B cell (primary cell): ENCODE measurements around the gene ZBTB7A. TPM values are rescaled to one million over a fixed set of nuclear protein-coding genes. Genes with fewer than 3 reads are reported as not detected.

Source experiments
- ATAC-seq: fragments of 200-7000 bp; cut with Tn5 transposase; one replicate; pipeline ENCODE4 v1.10.0; 2021; ENCODE audit warnings: low read depth, mild to moderate bottlenecking, moderate number of reproducible peaks, moderate library complexity
- CTCF ChIA-PET: fragments of 350-600 bp; sonication (Branson Sonifier 250); formaldehyde crosslinking; loops from one replicate; lab custom pipeline; 2021; ENCODE audit warnings: antibody characterized with exemption, inconsistent platforms; lab: Charles Lee
- POLR2A ChIA-PET: fragments of 350-600 bp; sonication (Branson Sonifier 250); formaldehyde crosslinking; loops from one replicate; lab custom pipeline; 2021; ENCODE audit warnings: antibody characterized with exemption; lab: Charles Lee
- DNase-seq: peaks from one replicate; pipeline ENCODE4 v3.0.0; 2013
- H2AFZ ChIP-seq: 2 replicates; pipeline ENCODE4 v1.6.1; 2012; ENCODE audit warnings: mild to moderate bottlenecking, low read depth, low read length; ENCODE audit not compliant: insufficient read depth, poor library complexity, severe bottlenecking
- H3K27ac ChIP-seq, 2 donors: 1 replicate in 1 of 2; 2 replicates in 1 of 2; pipeline ENCODE4 v1.5.1; 2012 to 2013; ENCODE audit warnings: low read length in 2 of 2, mild to moderate bottlenecking in 2 of 2, moderate library complexity in 1 of 2
- H3K27me3 ChIP-seq, 4 experiments: fragments of 200-600 bp in 1 of 4; sonication (generic) in 1 of 4; replicated peaks in 1 of 4; 1 replicate in 2 of 4; 2 replicates in 2 of 4; pipeline versions ENCODE4 v1.6.1 to v1.7.0; 2013 to 2016; ENCODE audit warnings: low read length in 3 of 4, mild to moderate bottlenecking in 2 of 4, mixed read lengths in 1 of 4, moderate library complexity in 1 of 4; ENCODE audit not compliant: insufficient read depth in 4 of 4, control insufficient read depth in 3 of 4; ENCODE audit errors: control extremely low read depth in 1 of 4
- H3K36me3 ChIP-seq, 2 experiments: replicated peaks in 1 of 2; 1 replicate in 1 of 2; 2 replicates in 1 of 2; pipeline versions ENCODE4 v1.6.1 to v1.7.1; 2013; ENCODE audit warnings: low read length in 1 of 2; ENCODE audit not compliant: insufficient read depth in 2 of 2, control insufficient read depth in 1 of 2; ENCODE audit errors: control extremely low read depth in 1 of 2, extremely low read depth in 1 of 2
- H3K4me1 ChIP-seq, 2 donors: fragments of 200-600 bp in 1 of 2; sonication (generic) in 1 of 2; 1 replicate in 1 of 2; 2 replicates in 1 of 2; pipeline versions ENCODE4 v1.5.1 to v1.6.1; 2013 to 2017; ENCODE audit warnings: low read length in 2 of 2; ENCODE audit not compliant: control insufficient read depth in 2 of 2, insufficient read depth in 2 of 2
- H3K4me2 ChIP-seq: replicated peaks from 2 replicates; pipeline ENCODE3; 2012; ENCODE audit warnings: mild to moderate bottlenecking, low read depth, low read length; ENCODE audit not compliant: poor library complexity, severe bottlenecking
- H3K4me3 ChIP-seq, 5 experiments: fragments of 200-600 bp in 1 of 5; sonication (generic) in 1 of 5; 1 replicate in 3 of 5; 2 replicates in 2 of 5; pipeline versions ENCODE4 v1.5.1 to v1.7.0; 2011 to 2016; ENCODE audit warnings: low read length in 4 of 5, mild to moderate bottlenecking in 4 of 5, low read depth in 2 of 5, control low read depth in 1 of 5, moderate library complexity in 1 of 5; ENCODE audit not compliant: insufficient read depth in 1 of 5; ENCODE audit errors: control extremely low read depth in 1 of 5, extremely low read depth in 1 of 5
- H3K79me2 ChIP-seq: fragments of 200-600 bp; sonication (generic); one replicate; pipeline ENCODE4 v1.6.0; 2016; ENCODE audit warnings: low read length; ENCODE audit not compliant: control insufficient read depth, insufficient read depth
- H3K9ac ChIP-seq: fragments of 200-600 bp; sonication (generic); 2 replicates; pipeline ENCODE4 v1.6.1; 2017; ENCODE audit warnings: mild to moderate bottlenecking, low read length, moderate library complexity
- H3K9me3 ChIP-seq, 3 donors: one replicate each; pipeline versions ENCODE4 v1.6.1 to v1.7.1; 2013; ENCODE audit warnings: low read length in 2 of 3; ENCODE audit not compliant: control insufficient read depth in 2 of 3, insufficient read depth in 1 of 3; ENCODE audit errors: control extremely low read depth in 1 of 3
- H4K20me1 ChIP-seq: 2 replicates; pipeline ENCODE4 v1.6.0; 2012; ENCODE audit warnings: mild to moderate bottlenecking, low read length; ENCODE audit not compliant: insufficient read depth, control insufficient read depth, poor library complexity, severe bottlenecking
- H3K27ac Mint-ChIP-seq: one replicate; pipeline ENCODE4 v1.8.0; 2021; ENCODE audit warnings: mixed read lengths
- H3K27me3 Mint-ChIP-seq: one replicate; pipeline ENCODE4 v1.8.0; 2021; ENCODE audit warnings: mixed read lengths
- H3K4me1 Mint-ChIP-seq: one replicate; pipeline ENCODE4 v1.8.0; 2021; ENCODE audit warnings: mixed read lengths
- H3K4me3 Mint-ChIP-seq: one replicate; pipeline ENCODE4 v1.8.0; 2021; ENCODE audit warnings: mixed read lengths
- H3K9me3 Mint-ChIP-seq: one replicate; pipeline ENCODE4 v1.8.0; 2022; ENCODE audit warnings: mixed read lengths; ENCODE audit not compliant: insufficient read depth
- EZH2 ChIP-seq: IDR thresholded peaks from 2 replicates; pipeline ENCODE4 v1.6.1; 2012; ENCODE audit warnings: borderline replicate concordance, low read depth, mild to moderate bottlenecking, moderate library complexity, low read length; ENCODE audit not compliant: insufficient read depth, poor library complexity, severe bottlenecking
- WGBS: methylation state at CpG from one replicate; pipeline ENCODE4 v1.1.5; 2013; ENCODE audit warnings: missing lambda C conversion rate; ENCODE audit not compliant: insufficient coverage; 5-methylcytosine and 5-hydroxymethylcytosine counted together
- intact Hi-C: fragments of 100-400 bp; cut with micrococcal nuclease; formaldehyde crosslinking; loops from one replicate; pipeline ENCODE4 v1.10.0; 2022
- polyA plus RNA-seq: library from polyadenylated mRNA; depleted of rRNA; stranded (reverse); fragments of >200 nt; gene quantifications from 2 replicates; pipeline ENCODE4 v1.2.3, GENCODE V29; 2012
- total RNA-seq, 2 donors: library from RNA; stranded (reverse); fragments of 120-200 nt in 1 of 2; gene quantifications; 1 replicate in 1 of 2; 2 replicates in 1 of 2; pipeline versions ENCODE4 v1.2.3 to v1.2.4, GENCODE V29; 2013 to 2022
- TF ChIP-seq, protein P1 (sequence below): fragments of 200-600 bp; IDR thresholded peaks from one replicate; pipeline ENCODE4 v1.8.0; 2022; ENCODE audit warnings: antibody characterized with exemption, mild to moderate bottlenecking

ZBTB7A gene
- total and polyA plus RNA-seq, 2 donors (not counting 1 experiment from before 2014, with no cell fraction given): 24.8 to 62.6 TPM

DNA sequence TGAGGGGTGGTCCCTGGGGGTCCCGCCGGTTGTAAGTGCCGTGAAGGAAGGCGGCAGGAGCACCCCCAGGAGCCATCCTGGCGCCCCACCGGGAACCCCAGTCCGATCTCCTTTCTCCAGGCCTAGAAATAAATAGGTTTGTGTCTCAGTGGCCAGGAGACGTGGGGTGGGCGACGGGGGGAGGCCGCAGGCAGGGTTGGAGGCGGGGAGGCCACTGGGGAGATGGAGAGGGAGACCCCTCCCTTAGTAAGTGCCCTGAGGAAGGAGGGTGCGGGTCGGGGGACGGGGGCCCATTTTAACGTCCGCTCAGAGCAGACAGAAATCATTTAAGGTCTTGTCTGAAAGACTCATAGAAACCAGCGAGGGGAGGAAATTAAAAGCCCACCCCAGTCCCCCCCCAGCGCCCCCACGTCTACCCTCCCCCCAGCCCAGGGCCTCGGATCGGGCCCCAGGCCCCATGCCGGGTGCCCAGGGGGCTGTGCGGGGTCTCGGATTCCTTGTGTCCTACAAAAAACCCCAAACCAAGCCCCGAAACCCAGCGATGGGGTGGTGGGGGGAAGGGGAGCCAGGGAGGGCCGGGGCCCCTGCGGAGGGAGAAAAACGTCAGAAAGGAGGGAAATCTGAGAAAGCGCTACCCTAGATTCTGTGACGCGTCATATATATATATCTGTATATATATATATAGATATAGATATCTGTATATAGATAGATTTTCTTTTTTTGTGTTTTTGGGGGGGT, 19.6 kb downstream of the ZBTB7A start:
- 96% methylated on average over 12 of the region's 33 CpGs for WGBS

DNA sequence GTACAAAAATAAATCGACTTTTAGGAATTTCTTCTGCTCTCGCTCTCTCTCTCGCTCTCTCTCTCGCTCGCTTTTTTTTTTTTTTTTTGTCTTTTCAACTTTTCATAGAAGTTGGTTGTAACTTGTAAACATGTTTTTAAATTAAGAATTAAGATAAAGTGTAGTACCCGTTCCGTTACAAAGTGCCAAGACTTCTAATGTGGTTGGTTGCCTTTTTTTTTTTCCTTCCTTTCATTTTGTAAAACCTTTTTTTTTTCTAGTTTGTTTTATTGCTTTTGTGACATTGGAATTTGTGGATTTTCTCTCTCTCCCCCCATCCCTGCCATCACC, 20.4 kb downstream of the ZBTB7A start:
- Histone ChIP-seq H3K79me2 (peaks cover 68% of the 10 kb centered on the region), H3K36me3 (peaks cover 4 to 32% of the 10 kb centered on the region in 2 experiments), H3K9ac (no peak overlapping the region), H3K27ac (no peak overlapping the region), H3K4me1 (no peaks in the 10 kb centered on the region), H4K20me1 (peaks cover 87% of the 10 kb centered on the region), H3K4me3 (no peak overlapping the region), H2AFZ (no peak overlapping the region), H3K4me2 (no peak overlapping the region), H3K27me3 (no peaks in the 10 kb centered on the region), H3K9me3 (peaks cover 0 to 7% (median 0%) of the 10 kb centered on the region in 3 donors)
- ATAC-seq: no peak
- Mint-ChIP-seq H3K27ac (no peak overlapping the region), H3K4me3 (no peak overlapping the region), H3K27me3 (no peaks in the 10 kb centered on the region), H3K9me3 (no peaks in the 10 kb centered on the region), H3K4me1 (peaks cover 8% of the 10 kb centered on the region)
- CTCF ChIA-PET: no interaction called here
- no CpG with 5 or more reads among the region's 7 CpGs for WGBS
- no peak for DNase-seq
- POLR2A ChIA-PET: no interaction called here
- TF ChIP-seq, protein P1, sequence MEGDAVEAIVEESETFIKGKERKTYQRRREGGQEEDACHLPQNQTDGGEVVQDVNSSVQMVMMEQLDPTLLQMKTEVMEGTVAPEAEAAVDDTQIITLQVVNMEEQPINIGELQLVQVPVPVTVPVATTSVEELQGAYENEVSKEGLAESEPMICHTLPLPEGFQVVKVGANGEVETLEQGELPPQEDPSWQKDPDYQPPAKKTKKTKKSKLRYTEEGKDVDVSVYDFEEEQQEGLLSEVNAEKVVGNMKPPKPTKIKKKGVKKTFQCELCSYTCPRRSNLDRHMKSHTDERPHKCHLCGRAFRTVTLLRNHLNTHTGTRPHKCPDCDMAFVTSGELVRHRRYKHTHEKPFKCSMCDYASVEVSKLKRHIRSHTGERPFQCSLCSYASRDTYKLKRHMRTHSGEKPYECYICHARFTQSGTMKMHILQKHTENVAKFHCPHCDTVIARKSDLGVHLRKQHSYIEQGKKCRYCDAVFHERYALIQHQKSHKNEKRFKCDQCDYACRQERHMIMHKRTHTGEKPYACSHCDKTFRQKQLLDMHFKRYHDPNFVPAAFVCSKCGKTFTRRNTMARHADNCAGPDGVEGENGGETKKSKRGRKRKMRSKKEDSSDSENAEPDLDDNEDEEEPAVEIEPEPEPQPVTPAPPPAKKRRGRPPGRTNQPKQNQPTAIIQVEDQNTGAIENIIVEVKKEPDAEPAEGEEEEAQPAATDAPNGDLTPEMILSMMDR: no peak
- no peak for TF ChIP-seq EZH2
- intact Hi-C loops: no loop called here

More for the DNA sequence above, 19.6 kb downstream of the ZBTB7A start:
- Histone ChIP-seq H3K4me1 (no peaks in the 10 kb centered on the region), H3K79me2 (peaks cover 76% of the 10 kb centered on the region), H3K27ac (no peak overlapping the region), H2AFZ (no peak overlapping the region), H3K9me3 (peaks cover 0 to 8% (median 0%) of the 10 kb centered on the region in 3 donors), H3K4me3 (no peak overlapping the region), H3K9ac (no peak overlapping the region), H3K4me2 (no peak overlapping the region), H3K36me3 (peaks cover 4 to 37% of the 10 kb centered on the region in 2 experiments), H4K20me1 (peaks cover 90% of the 10 kb centered on the region), H3K27me3 (no peaks in the 10 kb centered on the region)
- no peak overlapping the region for H3K27ac Mint-ChIP-seq
- ATAC-seq (no peak), DNase-seq (no peak)
- H3K9me3 Mint-ChIP-seq: no peaks in the 10 kb centered on the region
- intact Hi-C loops: no loop called here
- ChIA-PET CTCF (no interaction called here), POLR2A (no interaction called here)
- no peak for TF ChIP-seq EZH2
- TF ChIP-seq, protein P1: no peak
- H3K27me3 Mint-ChIP-seq: no peaks in the 10 kb centered on the region
- peaks cover 11% of the 10 kb centered on the region for H3K4me1 Mint-ChIP-seq
- H3K4me3 Mint-ChIP-seq: no peak overlapping the region
